Kidney tubule cell (primary cell): ENCODE measurements around the gene LAMP5.

Source experiments
- DNase-seq: peaks from one replicate; pipeline ENCODE4 v3.0.0-alpha.2; 2018; ENCODE audit warnings: low spot score

Gene LAMP5

GRCh38 chr20:9501473-9501872 is 12.9 kb upstream of the LAMP5 start:
- DNase-seq: no peak

GRCh38 chr20:9503526-9504245 is 10.7 kb upstream of the LAMP5 start:
- peak; percentile 25 for DNase-seq

- no peak for DNase-seq
Observed at GRCh38 chr20:9506280-9506821, 8.0 kb upstream of the LAMP5 start.

GRCh38 chr20:9506964-9507369 is 7.4 kb upstream of the LAMP5 start:
- no peak for DNase-seq

- DNase-seq: no peak
Observed at GRCh38 chr20:9507544-9508239, 6.7 kb upstream of the LAMP5 start.

- no peak for DNase-seq
Observed at GRCh38 chr20:9508240-9508661, 6.1 kb upstream of the LAMP5 start.

GRCh38 chr20:9508696-9509178 is 5.7 kb upstream of the LAMP5 start:
- no peak for DNase-seq

GRCh38 chr20:9509246-9509645 is 5.1 kb upstream of the LAMP5 start:
- DNase-seq: no peak

- DNase-seq: no peak
Observed at GRCh38 chr20:9510911-9511310, 3.5 kb upstream of the LAMP5 start.

GRCh38 chr20:9514072-9514460 is 324 bp upstream of the LAMP5 start:
- DNase-seq: no peak

GRCh38 chr20:9515214-9515585 is 810 bp downstream of the LAMP5 start:
- DNase-seq: no peak

GRCh38 chr20:9515741-9516233 is 1.4 kb downstream of the LAMP5 start:
- DNase-seq: no peak

- no peak for DNase-seq
Observed at GRCh38 chr20:9516234-9516871, 2.0 kb downstream of the LAMP5 start.

- DNase-seq: no peak
Observed at GRCh38 chr20:9517297-9518162, 3.1 kb downstream of the LAMP5 start.

GRCh38 chr20:9518576-9519175 is 4.3 kb downstream of the LAMP5 start:
- DNase-seq: no peak

GRCh38 chr20:9520086-9520485 is 5.7 kb downstream of the LAMP5 start:
- DNase-seq: no peak

GRCh38 chr20:9523636-9524035 is 9.2 kb downstream of the LAMP5 start:
- DNase-seq: no peak

GRCh38 chr20:9531581-9531980 is 17.2 kb downstream of the LAMP5 start:
- DNase-seq: no peak

- DNase-seq: no peak
Observed at GRCh38 chr20:9532069-9532838, 17.9 kb downstream of the LAMP5 start.

GRCh38 chr20:9534025-9534424 is 19.6 kb downstream of the LAMP5 start:
- no peak for DNase-seq
